ENCODE measurements around the gene BATF3.

GRCh38 chr1:212644866-212645545 lies 54.6 kb downstream of the BATF3 start:
- no peak for TF ChIP-seq CTCF (IDR thresholded peaks at IDR 0.05)
- no peak for TF ChIP-seq POLR2A (IDR thresholded peaks at IDR 0.05)
